ENCODE data around the gene CDT1. TPM values are rescaled to one million over a fixed set of nuclear protein-coding genes. Genes with fewer than 3 reads are reported as not detected.
A peak's percentile ranks its signal among the peaks of the same experiment; 100 is the strongest.

The CDT1 gene
- total and polyA plus RNA-seq, 4 experiments from 2014 or later, result 0.17 to 0.26 (median 0.18) TPM

DNA sequence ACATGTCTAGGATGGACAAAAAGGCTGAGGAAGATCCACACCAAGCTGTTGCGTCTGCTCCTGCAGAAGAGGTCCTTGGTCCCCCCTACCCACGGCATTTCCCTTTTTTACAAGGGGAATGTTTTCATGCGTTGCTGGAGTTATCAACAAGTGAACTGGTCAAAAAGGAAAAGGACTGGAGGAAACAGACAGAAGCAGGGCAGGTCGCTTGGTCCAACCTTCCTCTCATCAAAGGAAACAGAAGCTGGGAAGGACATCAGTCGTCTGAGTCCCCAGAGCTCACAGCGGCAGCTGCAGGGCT lies 44.7 kb upstream of the CDT1 start:
- Mint-ChIP-seq H3K27ac (peak overlapping the region; percentile 79 to 95 (median 90)), H3K36me3 (peaks cover 0 to 17% of the 10 kb centered on the region in 2 donors), H3K27me3 (no peaks in the 10 kb centered on the region), H3K4me3 (peak overlapping the region in 7 of 8 donors; percentile 51 to 89 (median 82)), H3K9me3 (no peaks in the 10 kb centered on the region), H3K4me1 (peaks cover 22 to 55% (median 30%) of the 10 kb centered on the region in 4 donors)
- CTCF ChIA-PET (ENCODE audit: partially characterized antibody), result interaction anchor here (1.2 to 5.4 kb wide), 7 partner anchors 13 to 99 kb away, joined by 4 to 40 read pairs (median 11); partner anchors contain the start of gene PIEZO1
- intact Hi-C loops (cut with micrococcal nuclease), result loop anchor here (1.0 to 2.0 kb wide), 2 partner anchors 14 to 24 kb away; no protein-coding TSS in a partner anchor
- peak in 1 of 5 donors; percentile 38 for DNase-seq
- peak overlapping the region; percentile 32 for H3K27ac ChIP-seq (ENCODE audit: low read depth, low read length)
- POLR2A ChIA-PET (ENCODE audit: partially characterized antibody), result interaction anchor here (1.1 to 4.8 kb wide), 6 partner anchors 12 to 44 kb away, joined by 3 to 52 read pairs (median 8); no protein-coding TSS in a partner anchor
- no peaks in the 10 kb centered on the region for H3K27me3 ChIP-seq (ENCODE audit: insufficient read depth, low read length)
- H3K36me3 ChIP-seq (ENCODE audit: insufficient read depth, low read length), result no peaks in the 10 kb centered on the region
- H3K4me3 ChIP-seq (ENCODE audit: low read length in 2 of 2), result no peak overlapping the region
- H3K4me1 ChIP-seq (ENCODE audit: insufficient read depth, low read length), result peaks cover 72% of the 10 kb centered on the region
- H3K9me3 ChIP-seq (ENCODE audit: control insufficient read depth in 1 of 2, low read length in 2 of 2), result no peaks in the 10 kb centered on the region

DNA sequence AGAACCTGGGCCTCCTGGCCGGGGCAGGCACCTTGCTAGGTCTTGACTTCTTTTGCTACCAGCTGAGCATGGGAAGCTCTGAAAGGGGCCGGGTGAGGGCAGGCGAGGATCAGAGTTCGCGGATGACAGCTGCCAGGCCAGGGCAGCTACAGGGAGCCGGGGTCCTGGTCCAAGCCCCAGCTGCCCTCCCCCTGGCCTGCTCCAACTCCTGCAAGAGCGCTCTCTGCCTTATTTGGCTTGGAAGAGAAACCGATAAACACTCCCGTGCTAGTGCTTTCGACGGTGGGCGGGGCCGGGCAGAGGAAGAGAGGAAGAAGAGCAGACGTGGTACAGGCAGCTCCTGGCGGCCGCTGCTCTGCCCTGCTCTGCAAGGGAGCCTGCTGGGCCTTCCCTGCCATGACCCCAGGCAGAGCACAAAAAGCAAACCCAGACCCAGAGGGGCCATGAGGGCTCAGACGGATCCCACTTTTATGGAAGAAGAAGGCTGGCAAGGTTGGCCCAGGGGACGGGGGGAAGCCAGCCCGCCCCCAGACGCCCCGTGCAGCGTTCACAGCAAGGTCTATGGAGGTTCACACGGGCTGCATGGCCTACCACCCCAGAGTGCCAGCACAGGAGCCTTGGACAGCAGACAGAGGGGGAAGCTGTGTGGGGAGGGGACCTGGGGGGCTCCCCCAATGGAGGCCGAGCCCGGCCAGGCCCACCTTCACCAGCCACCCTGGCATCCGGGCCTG lies 44.2 kb upstream of the CDT1 start:
- H3K4me3 ChIP-seq (ENCODE audit: low read length in 2 of 2), result no peak overlapping the region
- intact Hi-C loops (cut with micrococcal nuclease), result loop anchor here (1.0 to 2.0 kb wide), 2 partner anchors 14 to 23 kb away; no protein-coding TSS in a partner anchor
- no peaks in the 10 kb centered on the region for H3K27me3 Mint-ChIP-seq
- no peaks in the 10 kb centered on the region for H3K9me3 Mint-ChIP-seq
- peak overlapping the region; percentile 32 for H3K27ac ChIP-seq (ENCODE audit: low read depth, low read length)
- no peaks in the 10 kb centered on the region for H3K27me3 ChIP-seq (ENCODE audit: insufficient read depth, low read length)
- peak overlapping the region; percentile 69 to 89 (median 81) for H3K4me3 Mint-ChIP-seq
- peaks cover 22 to 55% (median 32%) of the 10 kb centered on the region in 4 donors for H3K4me1 Mint-ChIP-seq
- POLR2A ChIA-PET (ENCODE audit: partially characterized antibody), result interaction anchor here (1.1 to 4.8 kb wide), 7 partner anchors 10 to 43 kb away, joined by 3 to 52 read pairs (median 7); no protein-coding TSS in a partner anchor
- peak; percentile 61 to 77 (median 67) for DNase-seq
- peaks cover 0 to 20% of the 10 kb centered on the region in 2 donors for H3K36me3 Mint-ChIP-seq
- H3K9me3 ChIP-seq (ENCODE audit: control insufficient read depth in 1 of 2, low read length in 2 of 2), result no peaks in the 10 kb centered on the region
- H3K36me3 ChIP-seq (ENCODE audit: insufficient read depth, low read length), result no peaks in the 10 kb centered on the region
- CTCF ChIA-PET (ENCODE audit: partially characterized antibody), result interaction anchor here (1.2 to 5.4 kb wide), 7 partner anchors 14 to 99 kb away, joined by 4 to 40 read pairs (median 11); partner anchors contain the start of gene PIEZO1
- H3K27ac Mint-ChIP-seq, result peak overlapping the region; percentile 82 to 95 (median 90)
- peaks cover 73% of the 10 kb centered on the region for H3K4me1 ChIP-seq (ENCODE audit: insufficient read depth, low read length)

DNA sequence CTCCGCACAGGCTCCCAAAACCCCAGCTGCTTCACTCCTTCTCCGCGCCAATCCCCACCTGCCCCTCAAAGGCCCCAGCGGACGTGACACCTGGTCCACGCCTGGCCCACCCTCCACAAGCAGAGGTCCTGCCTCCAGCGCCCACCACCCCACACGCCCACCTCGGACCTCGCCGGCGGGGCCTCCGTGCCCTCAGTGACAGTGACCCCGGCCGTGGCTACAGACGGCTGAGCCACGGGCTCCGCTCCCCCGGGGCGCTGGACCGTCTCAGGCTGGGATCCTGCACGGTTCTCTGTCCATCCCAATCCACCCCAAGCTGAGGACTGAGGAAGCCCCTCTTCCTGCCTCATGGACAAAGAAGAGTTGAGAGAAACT lies 43.6 kb upstream of the CDT1 start:
- peak overlapping the region in 3 of 8 donors; percentile 6 to 21 (median 7) for H3K4me3 Mint-ChIP-seq
- H3K27ac Mint-ChIP-seq, result peak overlapping the region in 5 of 7 donors; percentile 50 to 90 (median 72)
- peaks cover 73% of the 10 kb centered on the region for H3K4me1 ChIP-seq (ENCODE audit: insufficient read depth, low read length)
- peak in 1 of 5 donors; percentile 22 for DNase-seq
- no peaks in the 10 kb centered on the region for H3K36me3 ChIP-seq (ENCODE audit: insufficient read depth, low read length)
- ChIA-PET CTCF (ENCODE audit: partially characterized antibody) (interaction anchor here (1.6 to 5.4 kb wide), 5 partner anchors 14 to 98 kb away, joined by 5 to 40 read pairs (median 13); partner anchors contain the start of gene PIEZO1), POLR2A (ENCODE audit: partially characterized antibody) (interaction anchor here (1.6 to 4.8 kb wide), 4 partner anchors 11 to 21 kb away, joined by 5 to 52 read pairs (median 13); no protein-coding TSS in a partner anchor)
- H3K27ac ChIP-seq (ENCODE audit: low read depth, low read length), result peak overlapping the region; percentile 32
- H3K9me3 Mint-ChIP-seq, result no peaks in the 10 kb centered on the region
- no peaks in the 10 kb centered on the region for H3K27me3 Mint-ChIP-seq
- peaks cover 0 to 20% of the 10 kb centered on the region in 2 donors for H3K36me3 Mint-ChIP-seq
- H3K4me1 Mint-ChIP-seq, result peaks cover 22 to 59% (median 32%) of the 10 kb centered on the region in 4 donors
- intact Hi-C loops (cut with micrococcal nuclease), result loop anchor here (1.0 to 2.0 kb wide), 2 partner anchors 15 to 23 kb away; no protein-coding TSS in a partner anchor
- no peak overlapping the region for H3K4me3 ChIP-seq (ENCODE audit: low read length in 2 of 2)
- no peaks in the 10 kb centered on the region for H3K9me3 ChIP-seq (ENCODE audit: control insufficient read depth in 1 of 2, low read length in 2 of 2)
- no peaks in the 10 kb centered on the region for H3K27me3 ChIP-seq (ENCODE audit: insufficient read depth, low read length)

DNA sequence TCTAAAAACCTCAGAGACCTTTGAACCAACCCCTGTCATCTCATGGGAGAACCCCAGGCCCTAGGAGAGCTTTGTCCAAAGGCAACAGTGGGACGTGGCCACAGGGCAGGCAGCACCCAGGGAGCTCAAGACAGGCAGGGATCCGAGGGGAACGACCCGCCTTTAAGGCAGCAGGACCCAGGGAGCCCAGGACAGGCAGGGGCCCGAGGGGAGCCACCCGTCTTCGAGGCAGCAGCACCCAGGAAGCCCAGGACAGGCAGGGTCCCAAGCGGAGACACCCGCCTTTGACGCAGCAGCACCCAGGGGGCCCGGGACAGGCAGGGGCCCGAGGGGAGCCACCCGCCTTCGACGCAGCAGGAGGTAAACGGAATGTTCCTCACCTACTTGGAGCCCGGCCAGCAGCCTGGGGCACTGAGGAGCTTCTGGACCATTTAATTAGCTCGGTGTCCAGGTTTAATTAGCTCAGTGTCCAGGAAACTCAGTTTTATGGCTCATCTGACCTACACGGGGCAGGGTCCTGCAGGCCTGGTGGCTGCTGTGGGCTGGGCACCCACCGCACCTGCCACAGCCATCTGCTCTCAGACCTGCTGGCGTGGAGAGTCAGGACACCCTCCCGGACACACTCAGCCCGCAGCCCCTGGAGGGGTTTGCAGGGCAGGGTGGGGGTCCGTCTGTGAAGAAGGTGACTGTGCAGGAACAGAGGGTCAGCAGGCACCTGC lies 43.0 kb upstream of the CDT1 start:
- Histone ChIP-seq H3K9me3 (ENCODE audit: control insufficient read depth in 1 of 2, low read length in 2 of 2) (no peaks in the 10 kb centered on the region), H3K27ac (ENCODE audit: low read depth, low read length) (no peak overlapping the region), H3K27me3 (ENCODE audit: insufficient read depth, low read length) (no peaks in the 10 kb centered on the region), H3K36me3 (ENCODE audit: insufficient read depth, low read length) (no peaks in the 10 kb centered on the region), H3K4me3 (ENCODE audit: low read length in 2 of 2) (no peak overlapping the region), H3K4me1 (ENCODE audit: insufficient read depth, low read length) (peaks cover 71% of the 10 kb centered on the region)
- peaks cover 0 to 19% of the 10 kb centered on the region in 2 donors for H3K36me3 Mint-ChIP-seq
- no peaks in the 10 kb centered on the region for H3K27me3 Mint-ChIP-seq
- peak in 1 of 5 donors; percentile 19 for DNase-seq
- ChIA-PET CTCF (ENCODE audit: partially characterized antibody) (interaction anchor here (1.6 to 5.4 kb wide), 4 partner anchors 15 to 97 kb away, joined by 5 to 40 read pairs (median 18); no protein-coding TSS in a partner anchor), POLR2A (ENCODE audit: partially characterized antibody) (interaction anchor here (0.7 to 4.8 kb wide), 5 partner anchors 9 to 20 kb away, joined by 3 to 52 read pairs (median 7); no protein-coding TSS in a partner anchor)
- peak overlapping the region in 5 of 7 donors; percentile 50 to 86 (median 72) for H3K27ac Mint-ChIP-seq
- intact Hi-C loops (cut with micrococcal nuclease), result no loop called here
- no peaks in the 10 kb centered on the region for H3K9me3 Mint-ChIP-seq
- peak overlapping the region in 2 of 8 donors; percentile 6 to 7 for H3K4me3 Mint-ChIP-seq
- H3K4me1 Mint-ChIP-seq, result peaks cover 19 to 58% (median 29%) of the 10 kb centered on the region in 4 donors

DNA sequence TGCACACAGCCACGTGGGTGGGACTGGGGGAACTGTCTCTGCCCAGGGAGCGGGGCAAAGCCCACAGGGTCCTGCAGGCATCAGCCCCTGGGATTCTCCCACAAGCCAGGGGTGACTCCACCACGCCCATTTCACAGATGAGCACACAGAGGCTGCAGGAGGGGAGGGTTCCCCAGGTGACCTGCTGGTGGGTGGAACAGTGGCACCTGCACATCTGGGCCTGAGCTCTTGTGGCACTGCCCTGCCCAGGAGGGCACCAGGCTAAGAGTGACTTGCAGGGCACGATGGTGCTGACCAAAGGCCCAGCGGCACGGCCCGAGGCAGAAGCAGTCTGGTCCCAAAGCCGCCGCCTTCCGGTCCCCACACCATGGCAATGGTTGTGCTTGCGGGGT lies 42.5 kb upstream of the CDT1 start:
- H3K4me3 ChIP-seq (ENCODE audit: low read length in 2 of 2), result no peak overlapping the region
- CTCF ChIA-PET (ENCODE audit: partially characterized antibody), result interaction anchor here (3.2 to 5.4 kb wide), 2 partner anchors 16 to 24 kb away, joined by 24 to 40 read pairs; no protein-coding TSS in a partner anchor
- peaks cover 0 to 22% of the 10 kb centered on the region in 2 donors for H3K36me3 Mint-ChIP-seq
- H3K27ac Mint-ChIP-seq, result peak overlapping the region in 2 of 7 donors; percentile 41 to 78
- no peak overlapping the region for H3K27ac ChIP-seq (ENCODE audit: low read depth, low read length)
- H3K9me3 ChIP-seq (ENCODE audit: control insufficient read depth in 1 of 2, low read length in 2 of 2), result no peaks in the 10 kb centered on the region
- H3K4me1 Mint-ChIP-seq, result peaks cover 21 to 63% (median 31%) of the 10 kb centered on the region in 4 donors
- no peak for DNase-seq
- H3K36me3 ChIP-seq (ENCODE audit: insufficient read depth, low read length), result no peaks in the 10 kb centered on the region
- peaks cover 72% of the 10 kb centered on the region for H3K4me1 ChIP-seq (ENCODE audit: insufficient read depth, low read length)
- POLR2A ChIA-PET (ENCODE audit: partially characterized antibody), result interaction anchor here (0.7 to 4.8 kb wide), 4 partner anchors 8 to 20 kb away, joined by 3 to 52 read pairs (median 12); no protein-coding TSS in a partner anchor
- intact Hi-C loops (cut with micrococcal nuclease), result no loop called here
- no peak overlapping the region for H3K4me3 Mint-ChIP-seq
- H3K27me3 ChIP-seq (ENCODE audit: insufficient read depth, low read length), result no peaks in the 10 kb centered on the region
- H3K27me3 Mint-ChIP-seq, result no peaks in the 10 kb centered on the region
- H3K9me3 Mint-ChIP-seq, result no peaks in the 10 kb centered on the region

DNA sequence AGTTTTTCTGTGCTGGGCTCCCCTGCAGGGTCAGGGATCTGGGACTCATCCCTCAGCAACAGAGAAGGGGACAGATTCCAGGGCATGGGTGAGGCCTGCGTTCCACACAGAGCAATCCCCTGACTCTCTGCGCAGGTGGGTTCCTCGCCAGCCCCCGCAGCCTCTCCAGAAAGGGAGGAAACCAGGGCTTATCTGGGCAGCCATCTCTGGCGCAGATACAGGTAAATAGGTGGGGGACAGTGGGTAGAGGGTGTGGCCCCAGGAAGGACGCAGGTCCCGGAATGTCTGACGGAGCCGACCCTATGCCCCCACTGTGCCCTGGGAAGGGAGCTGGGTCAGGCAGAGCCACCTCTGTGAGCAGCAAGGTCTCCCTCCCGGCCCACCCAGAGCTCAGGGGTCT lies 41.8 kb upstream of the CDT1 start:
- Histone ChIP-seq H3K4me3 (ENCODE audit: low read length in 2 of 2) (no peak overlapping the region), H3K9me3 (ENCODE audit: control insufficient read depth in 1 of 2, low read length in 2 of 2) (no peaks in the 10 kb centered on the region), H3K4me1 (ENCODE audit: insufficient read depth, low read length) (peaks cover 79% of the 10 kb centered on the region), H3K36me3 (ENCODE audit: insufficient read depth, low read length) (no peaks in the 10 kb centered on the region), H3K27me3 (ENCODE audit: insufficient read depth, low read length) (no peaks in the 10 kb centered on the region), H3K27ac (ENCODE audit: low read depth, low read length) (peak overlapping the region; percentile 3)
- Mint-ChIP-seq H3K36me3 (peaks cover 0 to 23% of the 10 kb centered on the region in 2 donors), H3K27me3 (no peaks in the 10 kb centered on the region), H3K4me1 (peaks cover 22 to 68% (median 34%) of the 10 kb centered on the region in 4 donors), H3K27ac (no peak overlapping the region), H3K4me3 (no peak overlapping the region), H3K9me3 (no peaks in the 10 kb centered on the region)
- ChIA-PET CTCF (ENCODE audit: partially characterized antibody) (interaction anchor here (1.6 to 3.3 kb wide), 2 partner anchors 17 to 19 kb away, joined by 5 to 10 read pairs; no protein-coding TSS in a partner anchor), POLR2A (ENCODE audit: partially characterized antibody) (interaction anchor here (1.1 to 2.7 kb wide), 2 partner anchors 20 to 95 kb away, joined by 3 to 18 read pairs; partner anchors contain the start of genes GALNS and TRAPPC2L)
- intact Hi-C loops (cut with micrococcal nuclease), result no loop called here
- DNase-seq, result peak in 1 of 5 donors; percentile 33

Measured in CD4-positive, alpha-beta memory T cell (primary cell).